Measurements from ENCODE around the gene SOX5. TPM values are rescaled to one million over a fixed set of nuclear protein-coding genes. Genes with fewer than 3 reads are reported as not detected.

The SOX5 gene
- total and polyA plus RNA-seq, 2 experiments from 2014 or later, result 1.0 to 4.7 TPM

DNA sequence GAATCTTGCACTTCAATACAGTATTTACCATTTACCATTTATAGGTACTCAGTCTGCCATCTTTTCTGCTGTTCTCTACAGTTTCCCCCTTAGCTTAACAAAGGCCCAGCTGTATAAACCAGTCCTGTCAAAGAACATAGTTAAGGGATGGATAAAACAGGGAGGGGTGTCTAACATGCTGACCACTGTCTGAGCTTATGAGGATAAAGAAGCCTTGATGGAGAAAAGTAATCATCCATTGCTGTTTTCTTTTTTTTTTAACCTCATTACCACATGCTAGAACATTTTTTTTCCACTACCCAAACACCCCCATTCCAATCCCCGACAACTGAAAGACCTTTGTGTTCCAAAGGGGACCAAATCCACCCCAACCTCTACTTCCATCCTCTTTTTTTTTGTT is 39.9 kb downstream of the SOX5 start:
- H3K4me1 ChIP-seq (ENCODE audit: insufficient read depth), result no peaks in the 10 kb centered on the region; the same call in 1 of the 2 replicates
- H2AFZ ChIP-seq, result no peak overlapping the region
- Mint-ChIP-seq H3K4me1 (peaks cover 12% of the 10 kb centered on the region; the same call in 2 of the 3 replicates), H3K27ac (no peak overlapping the region), H3K9me3 (no peaks in the 10 kb centered on the region), H3K36me3 (ENCODE audit: low read depth) (no peaks in the 10 kb centered on the region), H3K27me3 (ENCODE audit: insufficient read depth, low read depth, poor library complexity) (no peaks in the 10 kb centered on the region), H3K4me3 (no peak overlapping the region)
- H3K36me3 ChIP-seq (ENCODE audit: insufficient read depth), result no peaks in the 10 kb centered on the region
- no peak overlapping the region for H3K4me2 ChIP-seq
- DNase-seq (ENCODE audit: low spot score), result no peak
- TF ChIP-seq NANOG (IDR thresholded peaks at IDR 0.05; ENCODE audit: borderline replicate concordance) (no peak), ZNF331 (CRISPR knock-in tag; IDR thresholded peaks at IDR 0.05; ENCODE audit: low read depth) (no peak), POLR2AphosphoS5 (IDR thresholded peaks at IDR 0.05; ENCODE audit: low read depth) (no peak), EZH2 (IDR thresholded peaks at IDR 0.05; ENCODE audit: low read depth, unreplicated experiment) (no peak), REST (IDR thresholded peaks at IDR 0.05; ENCODE audit: unreplicated experiment) (no peak), JUNB (IDR thresholded peaks at IDR 0.05; ENCODE audit: unreplicated experiment) (no peak), STAT1 (IDR thresholded peaks at IDR 0.05; ENCODE audit: unreplicated experiment) (no peak), CREB1 (CRISPR knock-in tag; IDR thresholded peaks at IDR 0.05; ENCODE audit: low read depth) (no peak), ZNF114 (CRISPR knock-in tag; IDR thresholded peaks at IDR 0.05) (no peak), CTCF (conservative IDR thresholded peaks at IDR 0.05; ENCODE audit: low read depth in 2 of 2) (no peak), EZH2phosphoT487 (IDR thresholded peaks at IDR 0.05; ENCODE audit: unreplicated experiment) (no peak)
- TF ChIP-seq, protein P1, sequence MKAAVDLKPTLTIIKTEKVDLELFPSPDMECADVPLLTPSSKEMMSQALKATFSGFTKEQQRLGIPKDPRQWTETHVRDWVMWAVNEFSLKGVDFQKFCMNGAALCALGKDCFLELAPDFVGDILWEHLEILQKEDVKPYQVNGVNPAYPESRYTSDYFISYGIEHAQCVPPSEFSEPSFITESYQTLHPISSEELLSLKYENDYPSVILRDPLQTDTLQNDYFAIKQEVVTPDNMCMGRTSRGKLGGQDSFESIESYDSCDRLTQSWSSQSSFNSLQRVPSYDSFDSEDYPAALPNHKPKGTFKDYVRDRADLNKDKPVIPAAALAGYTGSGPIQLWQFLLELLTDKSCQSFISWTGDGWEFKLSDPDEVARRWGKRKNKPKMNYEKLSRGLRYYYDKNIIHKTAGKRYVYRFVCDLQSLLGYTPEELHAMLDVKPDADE (IDR thresholded peaks at IDR 0.05), result no peak
- TF ChIP-seq, protein P2, sequence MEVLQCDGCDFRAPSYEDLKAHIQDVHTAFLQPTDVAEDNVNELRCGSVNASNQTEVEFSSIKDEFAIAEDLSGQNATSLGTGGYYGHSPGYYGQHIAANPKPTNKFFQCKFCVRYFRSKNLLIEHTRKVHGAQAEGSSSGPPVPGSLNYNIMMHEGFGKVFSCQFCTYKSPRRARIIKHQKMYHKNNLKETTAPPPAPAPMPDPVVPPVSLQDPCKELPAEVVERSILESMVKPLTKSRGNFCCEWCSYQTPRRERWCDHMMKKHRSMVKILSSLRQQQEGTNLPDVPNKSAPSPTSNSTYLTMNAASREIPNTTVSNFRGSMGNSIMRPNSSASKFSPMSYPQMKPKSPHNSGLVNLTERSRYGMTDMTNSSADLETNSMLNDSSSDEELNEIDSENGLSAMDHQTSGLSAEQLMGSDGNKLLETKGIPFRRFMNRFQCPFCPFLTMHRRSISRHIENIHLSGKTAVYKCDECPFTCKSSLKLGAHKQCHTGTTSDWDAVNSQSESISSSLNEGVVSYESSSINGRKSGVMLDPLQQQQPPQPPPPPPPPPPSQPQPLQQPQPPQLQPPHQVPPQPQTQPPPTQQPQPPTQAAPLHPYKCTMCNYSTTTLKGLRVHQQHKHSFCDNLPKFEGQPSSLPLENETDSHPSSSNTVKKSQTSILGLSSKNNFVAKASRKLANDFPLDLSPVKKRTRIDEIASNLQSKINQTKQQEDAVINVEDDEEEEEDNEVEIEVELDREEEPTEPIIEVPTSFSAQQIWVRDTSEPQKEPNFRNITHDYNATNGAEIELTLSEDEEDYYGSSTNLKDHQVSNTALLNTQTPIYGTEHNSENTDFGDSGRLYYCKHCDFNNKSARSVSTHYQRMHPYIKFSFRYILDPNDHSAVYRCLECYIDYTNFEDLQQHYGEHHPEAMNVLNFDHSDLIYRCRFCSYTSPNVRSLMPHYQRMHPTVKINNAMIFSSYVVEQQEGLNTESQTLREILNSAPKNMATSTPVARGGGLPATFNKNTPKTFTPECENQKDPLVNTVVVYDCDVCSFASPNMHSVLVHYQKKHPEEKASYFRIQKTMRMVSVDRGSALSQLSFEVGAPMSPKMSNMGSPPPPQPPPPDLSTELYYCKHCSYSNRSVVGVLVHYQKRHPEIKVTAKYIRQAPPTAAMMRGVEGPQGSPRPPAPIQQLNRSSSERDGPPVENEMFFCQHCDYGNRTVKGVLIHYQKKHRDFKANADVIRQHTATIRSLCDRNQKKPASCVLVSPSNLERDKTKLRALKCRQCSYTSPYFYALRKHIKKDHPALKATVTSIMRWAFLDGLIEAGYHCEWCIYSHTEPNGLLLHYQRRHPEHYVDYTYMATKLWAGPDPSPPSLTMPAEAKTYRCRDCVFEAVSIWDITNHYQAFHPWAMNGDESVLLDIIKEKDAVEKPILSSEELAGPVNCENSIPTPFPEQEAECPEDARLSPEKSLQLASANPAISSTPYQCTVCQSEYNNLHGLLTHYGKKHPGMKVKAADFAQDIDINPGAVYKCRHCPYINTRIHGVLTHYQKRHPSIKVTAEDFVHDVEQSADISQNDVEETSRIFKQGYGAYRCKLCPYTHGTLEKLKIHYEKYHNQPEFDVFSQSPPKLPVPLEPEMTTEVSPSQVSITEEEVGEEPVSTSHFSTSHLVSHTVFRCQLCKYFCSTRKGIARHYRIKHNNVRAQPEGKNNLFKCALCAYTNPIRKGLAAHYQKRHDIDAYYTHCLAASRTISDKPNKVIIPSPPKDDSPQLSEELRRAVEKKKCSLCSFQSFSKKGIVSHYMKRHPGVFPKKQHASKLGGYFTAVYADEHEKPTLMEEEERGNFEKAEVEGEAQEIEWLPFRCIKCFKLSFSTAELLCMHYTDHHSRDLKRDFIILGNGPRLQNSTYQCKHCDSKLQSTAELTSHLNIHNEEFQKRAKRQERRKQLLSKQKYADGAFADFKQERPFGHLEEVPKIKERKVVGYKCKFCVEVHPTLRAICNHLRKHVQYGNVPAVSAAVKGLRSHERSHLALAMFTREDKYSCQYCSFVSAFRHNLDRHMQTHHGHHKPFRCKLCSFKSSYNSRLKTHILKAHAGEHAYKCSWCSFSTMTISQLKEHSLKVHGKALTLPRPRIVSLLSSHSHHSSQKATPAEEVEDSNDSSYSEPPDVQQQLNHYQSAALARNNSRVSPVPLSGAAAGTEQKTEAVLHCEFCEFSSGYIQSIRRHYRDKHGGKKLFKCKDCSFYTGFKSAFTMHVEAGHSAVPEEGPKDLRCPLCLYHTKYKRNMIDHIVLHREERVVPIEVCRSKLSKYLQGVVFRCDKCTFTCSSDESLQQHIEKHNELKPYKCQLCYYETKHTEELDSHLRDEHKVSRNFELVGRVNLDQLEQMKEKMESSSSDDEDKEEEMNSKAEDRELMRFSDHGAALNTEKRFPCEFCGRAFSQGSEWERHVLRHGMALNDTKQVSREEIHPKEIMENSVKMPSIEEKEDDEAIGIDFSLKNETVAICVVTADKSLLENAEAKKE (CRISPR knock-in tag; IDR thresholded peaks at IDR 0.05), result no peak
- H3K9me2 ChIP-seq (ENCODE audit: insufficient read depth), result no peaks in the 10 kb centered on the region
- H3K79me2 ChIP-seq (replicated peaks; ENCODE audit: insufficient read depth), result no peaks in the 10 kb centered on the region
- H3K27ac ChIP-seq (ENCODE audit: low read depth), result no peak overlapping the region
- no peak for ATAC-seq
- no peaks in the 10 kb centered on the region for H3K27me3 ChIP-seq (ENCODE audit: insufficient read depth)
- H3F3A ChIP-seq (replicated peaks; ENCODE audit: low read depth), result no peaks in the 10 kb centered on the region
- H3K4me3 ChIP-seq, result no peak overlapping the region
- no peaks in the 10 kb centered on the region for H4K20me1 ChIP-seq (replicated peaks; ENCODE audit: insufficient read depth)
